ENCODE results near the gene PPP1R9A.

PPP1R9A gene

GRCh38 chr7:95198863-95199262 is 291.5 kb downstream of the PPP1R9A start:
- no peak for DNase-seq (ENCODE audit: low read depth in 4 of 4, low spot score in 1 of 4)

- DNase-seq (ENCODE audit: low read depth in 4 of 4, low spot score in 1 of 4) = no peak
Measured at GRCh38 chr7:95199779-95200558, 292.6 kb downstream of the PPP1R9A start.

- no peak for DNase-seq (ENCODE audit: low read depth in 4 of 4, low spot score in 1 of 4)
Measured at GRCh38 chr7:95200741-95201140, 293.3 kb downstream of the PPP1R9A start.

- DNase-seq (ENCODE audit: low read depth in 4 of 4, low spot score in 1 of 4) = no peak
Measured at GRCh38 chr7:95201727-95202126, 294.3 kb downstream of the PPP1R9A start.

- DNase-seq (ENCODE audit: low read depth in 4 of 4, low spot score in 1 of 4) = no peak
Measured at GRCh38 chr7:95204618-95205017, 297.2 kb downstream of the PPP1R9A start.

GRCh38 chr7:95205665-95206225 is 298.4 kb downstream of the PPP1R9A start:
- DNase-seq (ENCODE audit: low read depth in 4 of 4, low spot score in 1 of 4) = no peak

- no peak for DNase-seq (ENCODE audit: low read depth in 4 of 4, low spot score in 1 of 4)
Measured at GRCh38 chr7:95209276-95209675, 301.9 kb downstream of the PPP1R9A start.

GRCh38 chr7:95209788-95210187 is 302.4 kb downstream of the PPP1R9A start:
- no peak for DNase-seq (ENCODE audit: low read depth in 4 of 4, low spot score in 1 of 4)

GRCh38 chr7:95213148-95213547 is 305.8 kb downstream of the PPP1R9A start:
- no peak for DNase-seq (ENCODE audit: low read depth in 4 of 4, low spot score in 1 of 4)

- no peak for DNase-seq (ENCODE audit: low read depth in 4 of 4, low spot score in 1 of 4)
Measured at GRCh38 chr7:95213809-95214492, 306.6 kb downstream of the PPP1R9A start.

- DNase-seq (ENCODE audit: low read depth in 4 of 4, low spot score in 1 of 4) = no peak
Measured at GRCh38 chr7:95219721-95220120, 312.3 kb downstream of the PPP1R9A start.

GRCh38 chr7:95220328-95220727 is 312.9 kb downstream of the PPP1R9A start:
- DNase-seq (ENCODE audit: low read depth in 4 of 4, low spot score in 1 of 4) = no peak

GRCh38 chr7:95225301-95225700 is 317.9 kb downstream of the PPP1R9A start:
- no peak for DNase-seq (ENCODE audit: low read depth in 4 of 4, low spot score in 1 of 4)

GRCh38 chr7:95229301-95229700 is 321.9 kb downstream of the PPP1R9A start:
- no peak for DNase-seq (ENCODE audit: low read depth in 4 of 4, low spot score in 1 of 4)

GRCh38 chr7:95238252-95238943 is 331.0 kb downstream of the PPP1R9A start:
- DNase-seq (ENCODE audit: low read depth in 4 of 4, low spot score in 1 of 4) = no peak

GRCh38 chr7:95240921-95241320 is 333.5 kb downstream of the PPP1R9A start:
- DNase-seq (ENCODE audit: low read depth in 4 of 4, low spot score in 1 of 4) = no peak

- DNase-seq (ENCODE audit: low read depth in 4 of 4, low spot score in 1 of 4) = no peak
Measured at GRCh38 chr7:95242266-95242665, 334.9 kb downstream of the PPP1R9A start.

- DNase-seq (ENCODE audit: low read depth in 4 of 4, low spot score in 1 of 4) = no peak
Measured at GRCh38 chr7:95244616-95245015, 337.2 kb downstream of the PPP1R9A start.

GRCh38 chr7:95245828-95246500 is 338.6 kb downstream of the PPP1R9A start:
- DNase-seq (ENCODE audit: low read depth in 4 of 4, low spot score in 1 of 4) = no peak

GRCh38 chr7:95246831-95247370 is 339.5 kb downstream of the PPP1R9A start:
- DNase-seq (ENCODE audit: low read depth in 4 of 4, low spot score in 1 of 4) = no peak

GRCh38 chr7:95250571-95250970 is 343.2 kb downstream of the PPP1R9A start:
- DNase-seq (ENCODE audit: low read depth in 4 of 4, low spot score in 1 of 4) = no peak

Data from stimulated activated CD4-positive, alpha-beta T cell treated with anti-CD3 and anti-CD28 coated beads, Interleukin-1b, Interleukin-23, amount 100 ng/mL, for 24 hours (primary cell).